Skin epidermis (tissue), 12 donors: ENCODE results near the gene CHID1.

Experiments
- H3K27ac ChIP-seq, 21 experiments: fragments of 200-600 bp; sonication (generic) in 11 of 21; one replicate each; pipeline ENCODE4 v1.5.0; 2020; ENCODE audit warnings: mild to moderate bottlenecking in 3 of 21, inconsistent platforms in 2 of 21, moderate library complexity in 2 of 21
- H3K4me3 ChIP-seq, 7 experiments: fragments of 200-600 bp; sonication (generic) in 2 of 7; one replicate each; pipeline ENCODE4 v1.5.0; 2020; ENCODE audit warnings: inconsistent platforms in 2 of 7, mild to moderate bottlenecking in 2 of 7, moderate library complexity in 1 of 7

CHID1 gene

GRCh38 chr11:912266-912665, 1.7 kb upstream of the CHID1 start:
- peak overlapping the region in 7 of 21 experiments; percentile 91 to 98 (median 95) for H3K27ac ChIP-seq
- no peak overlapping the region for H3K4me3 ChIP-seq

GRCh38 chr11:911890-912219, 1.2 kb upstream of the CHID1 start:
- Histone ChIP-seq H3K27ac (peak overlapping the region in 18 of 21 experiments; percentile 72 to 99 (median 96)), H3K4me3 (peak overlapping the region in 2 of 7 experiments; percentile 83 to 91)

DNA sequence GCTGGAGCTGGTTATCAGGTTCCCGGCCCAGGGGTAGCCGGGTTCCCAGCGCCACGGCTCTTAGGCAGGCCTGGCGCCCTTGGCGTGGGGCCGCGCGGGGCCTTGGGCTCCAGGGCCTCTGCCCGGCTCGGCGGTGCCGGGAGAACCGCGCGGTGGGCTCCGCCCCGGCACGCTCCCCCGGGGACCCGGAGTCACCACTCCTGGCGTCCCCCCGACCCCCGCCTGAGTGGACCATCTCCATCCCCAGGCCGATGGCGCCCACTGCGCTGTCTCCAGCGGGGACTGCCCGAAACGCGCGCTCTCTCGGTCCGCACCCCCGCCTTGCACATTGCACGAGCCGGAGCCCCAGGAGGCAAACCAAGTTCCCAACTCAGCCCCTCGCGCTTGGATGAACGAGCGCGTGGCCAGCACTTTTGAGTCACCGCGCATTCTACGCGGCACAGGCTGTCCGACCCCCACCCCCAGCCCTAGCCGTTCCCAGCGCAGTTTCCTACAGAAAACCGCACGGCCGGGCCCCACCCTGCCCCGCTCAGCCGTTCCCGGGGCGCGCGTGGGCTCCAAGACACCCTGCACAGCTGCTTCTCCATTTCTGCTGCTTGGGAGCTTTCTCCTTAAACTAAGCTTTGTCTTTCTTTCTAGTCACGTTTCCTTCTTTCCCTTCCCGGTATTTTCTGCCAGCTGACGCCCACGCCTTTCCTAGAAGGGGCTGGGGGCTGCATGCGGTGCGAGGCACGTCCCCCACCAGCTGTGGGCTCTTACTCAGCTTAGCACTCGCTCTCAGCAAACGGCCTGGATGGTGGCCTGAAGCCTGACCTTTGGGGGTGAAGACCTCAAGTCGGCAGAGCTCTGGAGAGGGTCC, 650 bp upstream of the CHID1 start:
- peak overlapping the region; percentile 72 to 99 (median 96) for H3K27ac ChIP-seq
- peak overlapping the region; percentile 81 to 91 (median 85) for H3K4me3 ChIP-seq

GRCh38 chr11:910044-910588, 494 bp downstream of the CHID1 start:
- Histone ChIP-seq H3K27ac (peak overlapping the region; percentile 37 to 99 (median 93)), H3K4me3 (peak overlapping the region; percentile 81 to 91 (median 85))

- Histone ChIP-seq H3K4me3 (peak overlapping the region in 3 of 7 experiments; percentile 83 to 91 (median 91)), H3K27ac (peak overlapping the region in 1 of 21 experiments; percentile 84)
Measured at GRCh38 chr11:909406-909805, 1.2 kb downstream of the CHID1 start.

DNA sequence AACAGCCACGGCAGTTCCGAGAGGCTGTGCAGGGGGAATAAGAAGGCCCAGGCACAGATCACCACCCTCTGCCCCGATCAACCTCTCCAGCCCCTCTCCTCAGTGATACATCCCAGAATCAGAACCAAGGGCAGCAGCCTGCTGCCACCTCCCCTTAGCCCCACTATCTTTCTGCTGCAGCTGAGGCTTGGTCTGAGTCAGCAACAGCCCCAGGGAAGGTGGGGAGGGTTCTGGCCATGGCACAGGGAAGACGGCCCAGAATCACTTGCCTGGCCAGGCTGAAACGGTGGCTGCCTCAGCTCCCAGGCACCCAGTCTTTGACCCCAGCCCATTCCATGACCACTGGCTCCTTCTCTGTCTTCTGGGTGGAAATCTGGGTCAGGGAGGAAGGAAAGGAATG, 2.3 kb downstream of the CHID1 start:
- Histone ChIP-seq H3K27ac (no peak overlapping the region), H3K4me3 (no peak overlapping the region)

DNA sequence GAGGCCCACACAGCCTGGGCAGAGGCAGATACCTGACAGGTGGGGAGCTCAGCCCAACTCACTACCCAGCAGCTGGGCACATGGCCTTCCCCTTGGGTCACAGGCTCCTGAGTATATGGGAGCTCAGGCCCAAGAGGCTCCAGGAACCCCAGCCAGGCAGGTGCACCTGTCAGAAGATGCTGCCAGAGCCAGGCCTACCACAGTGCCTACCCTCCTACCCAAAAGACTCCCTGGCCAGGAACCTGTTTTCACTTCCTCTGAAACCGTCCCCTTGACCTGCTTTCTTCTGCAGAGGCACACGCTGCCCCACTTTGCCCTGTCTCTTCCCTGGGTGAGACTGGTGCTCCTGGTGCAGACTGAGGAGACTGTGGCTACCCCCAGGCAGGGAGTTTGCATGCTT, 2.9 kb downstream of the CHID1 start:
- Histone ChIP-seq H3K4me3 (no peak overlapping the region), H3K27ac (no peak overlapping the region)

GRCh38 chr11:905952-906351, 4.7 kb downstream of the CHID1 start:
- H3K4me3 ChIP-seq, result no peak overlapping the region
- H3K27ac ChIP-seq, result no peak overlapping the region

GRCh38 chr11:904380-904779, 6.2 kb downstream of the CHID1 start:
- Histone ChIP-seq H3K4me3 (no peak overlapping the region), H3K27ac (no peak overlapping the region)

DNA sequence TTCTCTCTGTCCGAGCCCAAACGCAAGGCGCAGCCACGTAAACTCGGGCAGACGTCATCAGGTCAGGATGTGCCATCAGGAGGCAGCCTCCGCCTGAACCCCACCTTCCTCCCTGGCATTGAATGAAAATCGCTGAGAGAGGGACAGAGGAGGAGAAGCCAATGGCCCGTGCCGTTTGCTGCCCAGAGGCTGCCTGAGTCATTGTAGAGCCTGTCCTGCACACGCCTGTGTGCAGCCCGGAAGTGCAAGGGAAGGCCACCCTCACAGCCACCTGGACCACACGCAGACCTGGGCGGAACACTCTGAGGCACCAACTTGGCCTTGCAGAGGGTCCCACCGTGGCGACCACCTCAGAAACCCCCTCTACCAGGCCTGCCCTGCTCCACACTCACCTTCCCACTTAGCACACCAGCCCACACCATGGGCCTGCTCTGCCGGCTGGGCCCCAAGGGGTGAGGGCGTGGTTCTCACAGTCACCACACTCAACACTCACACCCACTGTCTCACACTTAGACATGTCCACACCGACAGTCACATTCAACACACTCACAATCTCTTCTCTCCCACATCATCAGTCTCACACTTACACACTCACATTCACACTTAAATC, 9.1 kb downstream of the CHID1 start:
- Histone ChIP-seq H3K27ac (no peak overlapping the region), H3K4me3 (no peak overlapping the region)

GRCh38 chr11:900545-900944, 10.1 kb downstream of the CHID1 start:
- Histone ChIP-seq H3K27ac (no peak overlapping the region), H3K4me3 (no peak overlapping the region)

DNA sequence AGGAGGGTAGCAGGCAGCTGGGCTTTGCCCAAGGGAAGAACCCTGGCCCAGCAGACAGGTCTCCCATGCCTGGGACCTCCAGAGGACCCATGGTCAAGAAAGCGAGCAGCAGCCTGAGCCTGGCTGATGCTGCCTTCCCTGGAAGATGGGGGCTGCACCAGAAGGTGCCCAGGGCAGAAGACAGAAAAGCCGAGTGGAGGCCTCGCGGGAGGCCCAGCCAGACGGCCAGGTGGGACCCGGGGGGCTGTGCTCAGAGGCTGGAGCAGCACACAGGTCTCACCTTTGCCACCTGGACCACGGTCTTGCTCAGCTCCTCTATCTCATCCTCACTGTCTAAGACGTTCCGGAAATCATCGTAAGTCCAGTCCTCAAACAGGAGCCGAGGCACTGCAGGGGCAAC, 10.9 kb downstream of the CHID1 start:
- no peak overlapping the region for H3K27ac ChIP-seq
- no peak overlapping the region for H3K4me3 ChIP-seq

DNA sequence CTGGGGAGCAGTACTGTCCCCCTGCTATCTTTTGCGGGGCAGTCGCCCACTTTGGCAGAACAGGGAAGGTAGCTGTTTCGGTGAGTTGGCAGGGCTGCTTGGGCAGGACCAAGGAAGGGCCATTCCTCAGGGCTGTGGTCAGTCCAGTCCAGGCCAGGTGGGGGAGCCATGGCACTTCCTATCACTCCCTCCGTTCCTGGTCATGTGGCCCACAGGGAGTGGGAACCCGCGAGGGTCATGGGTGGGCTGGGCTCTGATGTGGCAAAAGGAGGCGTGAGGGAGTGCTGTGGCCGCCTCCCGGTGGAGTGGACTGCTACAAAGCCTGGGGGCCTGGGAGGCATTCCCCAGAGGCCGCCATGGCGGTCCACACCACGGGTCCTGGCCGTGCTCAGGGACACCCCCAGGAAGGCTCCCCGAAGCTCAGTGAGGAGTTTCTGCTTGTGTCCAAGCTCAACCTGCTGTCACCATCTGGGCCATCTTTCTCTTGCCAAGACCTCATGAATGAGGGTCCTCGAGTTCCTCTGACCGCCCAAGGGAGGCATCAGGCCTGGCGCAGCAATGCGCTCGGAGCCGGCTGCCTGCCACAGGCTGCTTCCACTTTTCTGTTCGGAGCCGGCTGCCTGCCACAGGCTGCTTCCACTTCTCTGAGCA, 11.9 kb downstream of the CHID1 start:
- Histone ChIP-seq H3K27ac (no peak overlapping the region), H3K4me3 (no peak overlapping the region)

GRCh38 chr11:898143-898511, 12.5 kb downstream of the CHID1 start:
- Histone ChIP-seq H3K27ac (no peak overlapping the region), H3K4me3 (no peak overlapping the region)

DNA sequence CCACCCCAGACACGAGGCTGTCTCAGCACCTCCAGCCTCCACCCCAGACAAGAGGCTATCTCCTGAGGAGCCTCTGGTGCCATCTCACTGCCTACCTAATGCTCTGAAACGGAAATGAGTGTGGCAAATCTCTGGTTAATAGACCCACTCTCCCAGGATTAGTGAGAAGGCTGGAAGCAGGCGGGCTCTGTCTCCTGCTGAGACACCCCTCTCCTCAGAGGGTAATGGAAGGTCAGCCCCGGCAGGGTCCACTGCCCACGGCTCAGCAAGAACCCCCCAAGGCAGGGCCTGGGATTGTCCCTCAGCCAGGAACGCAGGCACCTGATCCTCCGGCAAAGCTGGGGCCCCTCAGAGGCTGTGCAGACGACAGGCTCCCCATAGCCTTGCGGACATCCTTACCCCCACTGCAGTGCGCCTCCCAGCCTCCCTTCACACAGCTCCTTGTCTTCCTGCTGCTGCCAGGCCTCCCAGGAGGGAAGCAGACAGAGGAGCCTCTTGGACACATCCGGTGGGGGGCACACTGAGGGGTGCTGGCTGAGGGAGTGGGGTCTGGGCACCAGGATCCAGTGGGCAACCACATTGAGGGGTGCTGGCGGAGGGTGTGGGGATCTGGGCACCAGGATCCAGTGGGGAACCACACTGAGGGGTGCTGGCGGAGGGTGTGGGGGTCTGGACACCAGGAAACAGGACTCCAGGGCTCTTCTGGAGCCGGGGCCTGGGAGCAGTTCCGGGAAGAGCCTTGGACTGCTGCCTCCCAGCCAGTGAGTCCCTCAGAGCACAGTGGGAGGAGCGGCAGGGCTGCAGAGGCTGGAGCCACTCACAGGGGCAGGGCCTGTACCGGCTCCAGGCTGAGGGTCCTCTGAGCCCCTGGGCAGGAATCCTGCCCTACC, 13.1 kb downstream of the CHID1 start:
- H3K27ac ChIP-seq, result no peak overlapping the region
- no peak overlapping the region for H3K4me3 ChIP-seq

DNA sequence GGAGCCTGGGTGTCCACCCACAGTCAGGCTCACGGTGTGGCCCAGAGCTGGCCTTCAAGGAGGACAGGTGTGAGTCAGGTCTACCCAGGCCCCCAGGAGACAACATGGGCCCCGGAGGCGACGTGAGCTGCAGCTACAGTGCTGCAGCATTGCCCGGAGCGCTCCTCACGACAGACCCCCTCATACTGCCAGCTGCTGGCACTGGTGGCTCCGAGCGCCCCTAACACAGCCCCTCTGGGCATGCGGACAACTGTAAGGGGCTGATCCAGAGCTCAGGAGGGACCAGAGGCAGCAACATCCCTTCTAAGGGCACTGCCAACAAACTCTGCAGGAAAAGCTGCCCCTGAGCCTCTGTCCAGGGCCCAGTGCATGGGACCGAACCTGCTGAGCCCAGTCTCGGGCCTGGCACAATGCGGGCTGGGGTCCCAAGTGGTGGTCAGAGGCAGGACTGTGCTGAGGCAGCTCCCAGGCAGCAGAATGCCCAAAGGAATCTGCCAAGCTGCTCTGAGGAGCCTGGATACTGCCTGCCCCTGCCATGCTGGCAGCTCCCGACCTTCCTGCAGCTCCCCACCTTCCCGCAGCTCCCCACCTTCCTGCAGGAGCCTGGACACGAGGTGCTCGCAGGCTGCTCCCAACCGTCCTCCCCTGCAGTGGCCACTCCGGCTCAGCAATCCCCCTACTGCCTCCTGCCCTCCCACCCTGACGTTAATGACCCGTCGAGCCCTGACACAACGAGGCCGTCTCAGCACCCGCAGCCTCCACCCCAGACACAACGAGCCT, 15.1 kb downstream of the CHID1 start:
- no peak overlapping the region for H3K27ac ChIP-seq
- H3K4me3 ChIP-seq, result no peak overlapping the region

GRCh38 chr11:894575-895201, 15.9 kb downstream of the CHID1 start:
- H3K4me3 ChIP-seq, result no peak overlapping the region
- H3K27ac ChIP-seq, result no peak overlapping the region

- H3K27ac ChIP-seq, result no peak overlapping the region
- no peak overlapping the region for H3K4me3 ChIP-seq
Measured at GRCh38 chr11:893008-893654, 17.5 kb downstream of the CHID1 start.
